IMR-90 (cell line): ENCODE data around the gene FOXR1.

Experiments
- CEBPB ChIP-seq: IDR thresholded peaks from 2 replicates; pipeline ENCODE4 v1.6.1; 2012; ENCODE audit warnings: low read depth, low read length, improper control_type of control experiment
- CHD1 ChIP-seq: IDR thresholded peaks from 2 replicates; pipeline ENCODE4 v1.6.1; 2012; ENCODE audit warnings: low read depth, low read length, improper control_type of control experiment
- MAFK ChIP-seq: IDR thresholded peaks from 2 replicates; pipeline ENCODE4 v1.6.1; 2012; ENCODE audit warnings: low read depth, low read length, improper control_type of control experiment
- MAZ ChIP-seq: IDR thresholded peaks from 2 replicates; pipeline ENCODE4 v1.6.1; 2012; ENCODE audit warnings: low read depth, mild to moderate bottlenecking, low read length, improper control_type of control experiment, moderate library complexity, borderline replicate concordance
- POLR2A ChIP-seq: IDR thresholded peaks from 2 replicates; pipeline ENCODE4 v1.6.1; 2012; ENCODE audit warnings: mild to moderate bottlenecking, low read depth, low read length
- RAD21 ChIP-seq: IDR thresholded peaks from 2 replicates; pipeline ENCODE4 v1.6.1; 2012; ENCODE audit warnings: low read length, improper control_type of control experiment
- SMC3 ChIP-seq: fragments of 150-350 bp; IDR thresholded peaks from 2 replicates; pipeline ENCODE4 v1.6.1; 2016; ENCODE audit warnings: low read depth, mild to moderate bottlenecking, antibody characterized with exemption, low read length, moderate library complexity
- TF ChIP-seq, protein P1 (sequence below): conservative IDR thresholded peaks from 2 replicates; pipeline ENCODE4 v1.5.1; 2012; ENCODE audit warnings: mild to moderate bottlenecking, low read depth, low read length, improper control_type of control experiment
- TF ChIP-seq, protein P2 (sequence below): fragments of 150-350 bp; IDR thresholded peaks from 2 replicates; pipeline ENCODE4 v1.6.1; 2016; ENCODE audit warnings: low read depth, mild to moderate bottlenecking, low read length, moderate library complexity, borderline replicate concordance

DNA sequence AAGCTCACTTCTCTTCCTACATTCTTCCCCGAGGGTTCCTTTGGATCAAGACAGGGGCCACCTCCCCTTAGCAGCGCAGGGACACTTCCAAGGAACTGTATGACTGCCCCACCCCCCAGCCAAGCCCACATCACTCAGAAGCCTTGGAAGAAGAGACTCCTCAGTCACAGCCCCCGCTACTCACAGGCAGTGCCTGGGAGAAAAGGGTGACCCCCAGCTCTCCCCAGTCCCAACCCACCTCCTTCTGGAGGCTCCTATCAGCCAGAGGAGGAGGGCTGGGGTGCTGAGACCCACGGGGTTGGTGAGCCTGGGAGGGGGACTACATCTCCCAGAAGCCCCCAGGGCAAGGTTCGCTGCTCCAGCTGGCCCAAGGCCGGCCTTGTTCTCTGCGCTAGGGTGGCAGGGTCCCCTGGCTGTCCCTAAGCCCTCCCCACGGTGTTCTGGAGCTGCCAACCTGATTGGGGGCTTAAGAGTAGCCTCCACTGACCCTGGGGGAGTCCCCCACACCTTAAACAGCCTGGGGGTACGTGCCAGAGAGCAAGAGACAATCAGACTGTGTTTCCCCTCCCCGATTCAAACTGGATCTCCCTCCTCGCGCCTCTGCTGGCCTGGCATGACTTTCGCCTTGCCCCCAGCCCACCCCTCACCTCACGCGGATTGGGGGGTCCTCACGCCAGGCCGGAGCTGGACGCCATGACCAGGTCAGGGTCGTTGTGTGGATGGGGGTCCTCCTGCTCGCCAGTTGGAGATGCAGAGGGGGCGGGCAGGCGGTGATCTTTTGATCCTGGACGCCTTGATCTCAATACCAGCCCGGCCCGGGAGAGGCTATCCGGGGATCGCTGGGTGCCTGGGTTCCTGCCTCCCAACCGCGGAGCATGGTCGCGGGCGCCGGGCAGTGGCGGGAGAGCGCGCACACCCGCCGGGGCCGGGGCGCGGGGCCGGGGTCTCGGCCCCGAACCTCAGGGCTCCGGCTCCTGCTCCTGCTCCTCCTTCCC, 46.7 kb upstream of the FOXR1 start:
- TF ChIP-seq POLR2A (peak; percentile 53; the same call in 1 of the 2 replicates), CHD1 (no peak), CEBPB (no peak), MAFK (no peak), RAD21 (no peak), MAZ (peak; percentile 21; the same call in 1 of the 2 replicates), SMC3 (no peak)
- TF ChIP-seq, protein P1, sequence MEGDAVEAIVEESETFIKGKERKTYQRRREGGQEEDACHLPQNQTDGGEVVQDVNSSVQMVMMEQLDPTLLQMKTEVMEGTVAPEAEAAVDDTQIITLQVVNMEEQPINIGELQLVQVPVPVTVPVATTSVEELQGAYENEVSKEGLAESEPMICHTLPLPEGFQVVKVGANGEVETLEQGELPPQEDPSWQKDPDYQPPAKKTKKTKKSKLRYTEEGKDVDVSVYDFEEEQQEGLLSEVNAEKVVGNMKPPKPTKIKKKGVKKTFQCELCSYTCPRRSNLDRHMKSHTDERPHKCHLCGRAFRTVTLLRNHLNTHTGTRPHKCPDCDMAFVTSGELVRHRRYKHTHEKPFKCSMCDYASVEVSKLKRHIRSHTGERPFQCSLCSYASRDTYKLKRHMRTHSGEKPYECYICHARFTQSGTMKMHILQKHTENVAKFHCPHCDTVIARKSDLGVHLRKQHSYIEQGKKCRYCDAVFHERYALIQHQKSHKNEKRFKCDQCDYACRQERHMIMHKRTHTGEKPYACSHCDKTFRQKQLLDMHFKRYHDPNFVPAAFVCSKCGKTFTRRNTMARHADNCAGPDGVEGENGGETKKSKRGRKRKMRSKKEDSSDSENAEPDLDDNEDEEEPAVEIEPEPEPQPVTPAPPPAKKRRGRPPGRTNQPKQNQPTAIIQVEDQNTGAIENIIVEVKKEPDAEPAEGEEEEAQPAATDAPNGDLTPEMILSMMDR: no peak
- TF ChIP-seq, protein P2, sequence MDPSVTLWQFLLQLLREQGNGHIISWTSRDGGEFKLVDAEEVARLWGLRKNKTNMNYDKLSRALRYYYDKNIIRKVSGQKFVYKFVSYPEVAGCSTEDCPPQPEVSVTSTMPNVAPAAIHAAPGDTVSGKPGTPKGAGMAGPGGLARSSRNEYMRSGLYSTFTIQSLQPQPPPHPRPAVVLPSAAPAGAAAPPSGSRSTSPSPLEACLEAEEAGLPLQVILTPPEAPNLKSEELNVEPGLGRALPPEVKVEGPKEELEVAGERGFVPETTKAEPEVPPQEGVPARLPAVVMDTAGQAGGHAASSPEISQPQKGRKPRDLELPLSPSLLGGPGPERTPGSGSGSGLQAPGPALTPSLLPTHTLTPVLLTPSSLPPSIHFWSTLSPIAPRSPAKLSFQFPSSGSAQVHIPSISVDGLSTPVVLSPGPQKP: no peak
